HepG2 (cell line): ENCODE results near the gene SOX8. TPM values are rescaled to one million over a fixed set of nuclear protein-coding genes. Genes with fewer than 3 reads are reported as not detected.

Source experiments
- ATAC-seq: fragments of 200-7000 bp; cut with Tn5 transposase; 3 replicates; pipeline ENCODE4 v1.9.1; 2020; ENCODE audit warnings: mild to moderate bottlenecking, moderate library complexity
- BruUV-seq: library from RNA; stranded (reverse); fragments of 400-500 nt; replicated peaks from 2 replicates; lab custom pipeline; 2021; lab: Mats Ljungman, UMichigan
- CTCF ChIA-PET: fragments of 300-600 bp; formaldehyde crosslinking; extraction: SDS; loops from one replicate; lab custom pipeline; 2021; ENCODE audit warnings: low total read pairs, inconsistent platforms, low intra/inter-chr PET ratio; lab: Yijun Ruan, JAX
- POLR2A ChIA-PET: fragments of 350-600 bp; sonication (Branson Sonifier 250); formaldehyde crosslinking; loops from one replicate; lab custom pipeline; 2020; ENCODE audit warnings: antibody characterized with exemption, inconsistent platforms; lab: Yijun Ruan, JAX
- DNase-seq: peaks from one replicate; pipeline ENCODE4 v3.0.0-alpha.2; 2015; ENCODE audit warnings: low spot score
- FAIRE-seq: peaks from 3 replicates; lab custom pipeline; 2011; peaks lifted over from hg19 to GRCh38; lab: Jason Lieb, UNC
- H2AFZ ChIP-seq: one replicate; pipeline ENCODE4 v1.6.1; 2011; ENCODE audit warnings: low read length, inconsistent platforms
- H3K27ac ChIP-seq: fragments of 300-600 bp; 3 replicates; pipeline ENCODE4 v1.8.0; 2011; ENCODE audit warnings: mixed run types, mild to moderate bottlenecking, mixed read lengths, low read length, inconsistent platforms; ENCODE audit not compliant: insufficient read depth; ENCODE audit errors: extremely low read length
- H3K27me3 ChIP-seq, 2 experiments: fragments of 200-600 bp in 1 of 2; 2 replicates in 1 of 2; 3 replicates in 1 of 2; pipeline versions ENCODE4 v1.6.0 to v1.8.0; 2011; ENCODE audit warnings: low read length in 2 of 2, mild to moderate bottlenecking in 2 of 2, moderate library complexity in 2 of 2, inconsistent platforms in 1 of 2; ENCODE audit not compliant: insufficient read depth in 2 of 2, control insufficient read depth in 1 of 2
- H3K36me3 ChIP-seq, 2 experiments: fragments of 200-600 bp in 1 of 2; replicated peaks in 1 of 2; 2 replicates in 1 of 2; 3 replicates in 1 of 2; pipeline versions ENCODE4 v1.5.1 to v1.8.0; 2011; ENCODE audit warnings: low read length in 2 of 2, inconsistent platforms in 1 of 2; ENCODE audit not compliant: insufficient read depth in 2 of 2, control insufficient read depth in 1 of 2
- H3K4me1 ChIP-seq: 2 replicates; pipeline ENCODE4 v1.5.1; 2012; ENCODE audit warnings: low read length, inconsistent platforms; ENCODE audit not compliant: insufficient read depth
- H3K4me2 ChIP-seq: 2 replicates; pipeline ENCODE4 v1.6.0; 2011; ENCODE audit warnings: low read depth, low read length, inconsistent platforms
- H3K4me3 ChIP-seq, 3 experiments: fragments of 200-600 bp in 1 of 3; sonication (generic), shearing (Covaris generic) in 1 of 3; replicated peaks in 1 of 3; 2 replicates each; pipeline ENCODE4 v1.5.1; 2011 to 2016; ENCODE audit warnings: low read length in 3 of 3, inconsistent platforms in 2 of 3, low read depth in 2 of 3, mild to moderate bottlenecking in 2 of 3, control low read depth in 1 of 3, mixed read lengths in 1 of 3; ENCODE audit not compliant: insufficient read depth in 1 of 3
- H3K79me2 ChIP-seq: one replicate; pipeline ENCODE4 v1.6.1; 2011; ENCODE audit warnings: low read length, inconsistent platforms; ENCODE audit not compliant: insufficient read depth
- H3K9ac ChIP-seq: 2 replicates; pipeline ENCODE4 v1.6.0; 2011; ENCODE audit warnings: mild to moderate bottlenecking, low read depth, low read length, inconsistent platforms; ENCODE audit not compliant: insufficient read depth
- H3K9me3 ChIP-seq: 2 replicates; pipeline ENCODE4 v1.5.1; 2012; ENCODE audit warnings: mild to moderate bottlenecking, low read length
- H4K20me1 ChIP-seq: 2 replicates; pipeline ENCODE4 v1.6.0; 2011; ENCODE audit warnings: inconsistent platforms, mild to moderate bottlenecking, low read length, moderate library complexity; ENCODE audit not compliant: insufficient read depth
- ARID2 ChIP-seq: sonication (generic); formaldehyde crosslinking; IDR thresholded peaks from 2 replicates; pipeline ENCODE4 v1.8.1; 2022; ENCODE audit warnings: mild to moderate bottlenecking, missing genetic modification reagents, borderline replicate concordance
- BHLHE40 ChIP-seq: IDR thresholded peaks from 2 replicates; pipeline ENCODE4 v1.6.1; 2011; ENCODE audit warnings: low read length, improper control_type of control experiment
- CBX5 ChIP-seq: sonication (generic); formaldehyde crosslinking; IDR thresholded peaks from 2 replicates; pipeline ENCODE4 v1.4.0; 2020; ENCODE audit warnings: missing genetic modification reagents, borderline replicate concordance
- ETV6 ChIP-seq: sonication (generic); formaldehyde crosslinking; conservative IDR thresholded peaks from 2 replicates; pipeline ENCODE4 v1.4.0; 2020; ENCODE audit warnings: missing genetic modification reagents
- HDAC1 ChIP-seq: sonication (generic); formaldehyde crosslinking; IDR thresholded peaks from 2 replicates; pipeline ENCODE4 v1.5.1; 2020; ENCODE audit warnings: mild to moderate bottlenecking, missing genetic modification reagents
- HIC2 ChIP-seq: sonication (generic); formaldehyde crosslinking; IDR thresholded peaks from 2 replicates; pipeline ENCODE4 v1.9.0; 2022; ENCODE audit warnings: low read depth, missing genetic modification reagents
- HNRNPH1 ChIP-seq: fragments of 200-400 bp; formaldehyde crosslinking; optimal IDR thresholded peaks from 2 replicates; pipeline ENCODE3; 2017; ENCODE audit warnings: mild to moderate bottlenecking, low read depth, low read length
- POLR2G ChIP-seq: fragments of 200-400 bp; formaldehyde crosslinking; IDR thresholded peaks from 2 replicates; pipeline ENCODE4 v1.6.1; 2018; ENCODE audit warnings: mild to moderate bottlenecking, low read depth, low read length, moderate library complexity
- RCOR2 ChIP-seq: IDR thresholded peaks from 2 replicates; pipeline ENCODE4 v1.6.1; 2016; ENCODE audit warnings: missing biosample characterization, missing genetic modification reagents
- SMAD1 ChIP-seq: sonication (generic); formaldehyde crosslinking; IDR thresholded peaks from 2 replicates; pipeline ENCODE4 v1.4.0; 2020; ENCODE audit warnings: missing genetic modification reagents, low read depth, mild to moderate bottlenecking, borderline replicate concordance
- SNAPC2 ChIP-seq: sonication (generic); formaldehyde crosslinking; IDR thresholded peaks from 2 replicates; pipeline ENCODE4 v1.8.1; 2022; ENCODE audit warnings: mild to moderate bottlenecking, missing genetic modification reagents
- SP5 ChIP-seq: IDR thresholded peaks from 2 replicates; pipeline ENCODE4 v1.6.1; 2016; ENCODE audit warnings: low read depth, borderline replicate concordance
- XRCC5 ChIP-seq: fragments of 200-400 bp; formaldehyde crosslinking; optimal IDR thresholded peaks from 2 replicates; pipeline ENCODE3; 2017; ENCODE audit warnings: mild to moderate bottlenecking, low read length
- ZBTB38 ChIP-seq: sonication (generic); formaldehyde crosslinking; IDR thresholded peaks from 2 replicates; pipeline ENCODE4 v1.5.1; 2020; ENCODE audit warnings: mild to moderate bottlenecking, missing genetic modification reagents
- ZFP91 ChIP-seq: sonication (generic); formaldehyde crosslinking; IDR thresholded peaks from 2 replicates; pipeline ENCODE4 v1.9.0; 2022; ENCODE audit warnings: missing genetic modification reagents, mild to moderate bottlenecking, borderline replicate concordance
- ZNF512 ChIP-seq: sonication (generic); formaldehyde crosslinking; IDR thresholded peaks from 2 replicates; pipeline ENCODE4 v1.4.0; 2020; ENCODE audit warnings: mild to moderate bottlenecking, missing genetic modification reagents
- ZNF768 ChIP-seq: sonication (generic); formaldehyde crosslinking; IDR thresholded peaks from 2 replicates; pipeline ENCODE4 v1.4.0; 2020; ENCODE audit warnings: missing genetic modification reagents
- WGBS: methylation state at CpG from one replicate; pipeline ENCODE4 v1.1.6; 2017; ENCODE audit warnings: low lambda C conversion rate; 5-methylcytosine and 5-hydroxymethylcytosine counted together
- in situ Hi-C: cut with HindIII; loops from 2 replicates; pipeline ENCODE4 v1.10.0; 2017; ENCODE audit warnings: low pct_unique_long_range_greater_than_20kb; ENCODE audit not compliant: extremely low pct_ligation_motif_present
- intact Hi-C: fragments of 100-400 bp; cut with micrococcal nuclease; formaldehyde crosslinking; loops from one replicate; pipeline ENCODE4 v1.10.0; 2022; ENCODE audit not compliant: unreplicated experiment
- polyA plus RNA-seq, 8 experiments: library from polyadenylated mRNA; depleted of rRNA in 3 of 8; stranded (reverse) in 7 of 8; unstranded in 1 of 8; fragments of >200 nt; fragmentation: Illumina TruSeq in 4 of 8; extraction: Trizol in 4 of 8; gene quantifications; 2 replicates each; pipeline versions ENCODE4 v1.2.1 to v1.2.3, GENCODE V29; 2011 to 2016; ENCODE audit warnings: low read depth in 4 of 8, missing spikeins in 1 of 8, mixed read lengths in 1 of 8; ENCODE audit not compliant: insufficient read depth in 1 of 8
- total RNA-seq, 5 experiments: library from RNA; depleted of rRNA; stranded (reverse); fragments of >200 nt; fragmentation: Illumina TruSeq; extraction: Trizol; gene quantifications; 2 replicates each; pipeline ENCODE4 v1.2.3, GENCODE V29; 2016; ENCODE audit warnings: low read depth in 1 of 5

The SOX8 gene
- total and polyA plus RNA-seq, 2 of the 13 experiments (the other 11 are each of a cell fraction or from before 2014, with no cell fraction given) = 0.20 to 0.28 TPM

DNA sequence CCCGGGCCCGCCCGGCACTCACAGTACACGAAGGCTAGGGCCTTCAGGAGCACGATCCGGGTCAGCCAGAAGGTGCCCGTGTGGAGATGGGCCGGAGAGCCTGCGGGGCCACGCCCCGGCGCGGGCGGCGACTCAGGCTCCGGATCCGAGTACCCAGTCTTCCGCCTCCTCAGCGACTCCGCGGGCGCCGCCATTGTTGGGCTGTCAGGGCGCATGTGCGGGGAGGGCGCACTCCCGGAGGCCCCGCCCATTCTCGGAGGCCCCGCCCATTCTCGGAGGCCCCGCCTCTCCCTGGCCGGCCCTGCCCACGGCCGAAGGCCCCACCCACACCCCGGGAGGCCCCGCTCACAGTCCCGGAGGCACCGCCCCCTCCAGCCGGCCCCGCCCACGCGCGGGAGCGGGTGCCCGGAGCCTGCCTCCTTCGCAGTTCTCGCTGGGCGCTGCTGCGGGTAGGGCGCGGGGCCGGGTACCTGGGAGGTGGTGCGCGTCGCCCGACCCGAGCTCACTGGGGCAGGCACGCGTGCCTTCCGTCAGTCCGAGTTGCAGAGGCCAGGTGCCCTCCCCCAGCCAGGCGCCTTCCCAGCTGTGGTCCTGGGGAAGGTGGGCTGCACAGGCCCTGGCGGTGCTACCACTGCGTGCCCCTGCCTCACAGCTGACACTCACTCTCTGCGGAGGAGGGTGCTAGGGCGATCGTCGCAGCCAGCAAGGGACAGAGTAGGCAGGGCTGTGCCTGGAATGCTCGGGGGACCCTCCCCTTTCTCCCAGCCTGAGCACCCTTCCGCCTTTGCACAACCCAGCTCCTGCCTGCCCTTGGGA is 10.6 kb upstream of the SOX8 start, which contains the start of gene LMF1 (continued):
- TF ChIP-seq ZFP91 (peak; percentile 93), ZNF512 (CRISPR knock-in tag) (0 out of 2 replicates have a peak, but pooled peaks have one; percentile 30), RCOR2 (CRISPR knock-in tag) (no peak), ETV6 (CRISPR knock-in tag) (peak; percentile 63; the same call in 1 of the 2 replicates), SP5 (CRISPR knock-in tag) (peak; percentile 72; the same call in 1 of the 2 replicates)
- TF ChIP-seq, all 625 proteins: peak for 259

DNA sequence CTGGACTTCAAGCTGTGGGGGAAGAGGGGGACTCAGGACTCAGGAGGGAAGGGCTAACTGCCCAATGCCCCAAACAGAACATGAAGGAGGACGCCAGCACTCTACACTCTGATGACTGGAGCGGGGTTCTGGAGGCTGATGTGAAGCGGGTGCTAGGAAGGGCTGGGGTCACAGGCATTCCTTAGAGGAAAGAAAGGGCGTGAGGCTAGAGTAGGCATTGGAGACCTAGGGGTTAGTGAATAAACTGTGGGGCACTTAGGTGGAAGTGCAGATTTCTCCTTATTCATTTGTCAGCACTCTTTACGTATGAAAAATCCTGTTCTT is 10.0 kb upstream of the SOX8 start:
- peaks cover 71% of the 10 kb centered on the region for H3K4me1 ChIP-seq
- peak; percentile 71 for FAIRE-seq
- no peaks in the 10 kb centered on the region; the same call in 1 of the 2 replicates for H4K20me1 ChIP-seq
- H3K79me2 ChIP-seq = no peaks in the 10 kb centered on the region
- no peak overlapping the region for H2AFZ ChIP-seq
- no TSS peak for BruUV-seq
- ATAC-seq = no peak
- H3K27ac ChIP-seq = peak overlapping the region; percentile 84
- CTCF ChIA-PET = no interaction called here
- no peaks in the 10 kb centered on the region for H3K9me3 ChIP-seq
- POLR2A ChIA-PET = interaction anchor here (0.6 to 2.6 kb wide), 4 partner anchors 10 to 183 kb away, joined by 4 to 38 read pairs (median 6); partner anchors contain the start of genes CHTF18, RPUSD1 and SOX8
- intact Hi-C loops = loop anchor here (5.0 kb wide), 1 partner anchor 84 kb away; no protein-coding TSS in a partner anchor
- H3K4me2 ChIP-seq = peak overlapping the region; percentile 99
- peak overlapping the region; percentile 78 for H3K9ac ChIP-seq
- peaks cover 4 to 30% of the 10 kb centered on the region in 2 experiments; a peak in 4 of 5 replicates for H3K27me3 ChIP-seq
- DNase-seq = no peak
- H3K4me3 ChIP-seq = peak overlapping the region; percentile 46 to 95 (median 73)
- 17% methylated on average over 5 of the region's 5 CpGs for WGBS
- in situ Hi-C loops = no loop called here
- 0 out of 5 replicates have a peak, but pooled peaks cover 0 to 1% of the 10 kb centered on the region in 2 experiments for H3K36me3 ChIP-seq
- TF ChIP-seq HIC2 (CRISPR knock-in tag) = no peak
- peak; percentile 58; the same call in 1 of the 2 replicates for TF ChIP-seq SNAPC2 (CRISPR knock-in tag)
- no peak for TF ChIP-seq BHLHE40
- TF ChIP-seq HNRNPH1 = peak; percentile 6
- TF ChIP-seq HDAC1 = peak; percentile 8
- no peak for TF ChIP-seq ZNF768 (CRISPR knock-in tag)
- peak; percentile 34 for TF ChIP-seq XRCC5
- TF ChIP-seq POLR2G = peak; percentile 17
- TF ChIP-seq SMAD1 = 0 out of 2 replicates have a peak, but pooled peaks have one; percentile 7
- TF ChIP-seq CBX5 (CRISPR knock-in tag) = no peak
- TF ChIP-seq ARID2 (CRISPR knock-in tag) = peak; percentile 16; the same call in 1 of the 2 replicates
- 0 out of 2 replicates have a peak, but pooled peaks have one; percentile 3 for TF ChIP-seq ZBTB38 (CRISPR knock-in tag)
